DND-41 (cell line): ENCODE results near the gene COBL.

Experiments used
- CTCF ChIP-seq: IDR thresholded peaks from 2 replicates; pipeline ENCODE4 v1.5.1; 2012; ENCODE audit warnings: borderline replicate concordance, low read length, moderate library complexity, mild to moderate bottlenecking; ENCODE audit not compliant: poor library complexity, severe bottlenecking; ENCODE audit errors: extremely low read depth
- EZH2 ChIP-seq: IDR thresholded peaks from 3 replicates; pipeline ENCODE4 v1.6.1; 2012; ENCODE audit warnings: borderline replicate concordance, low read depth, mild to moderate bottlenecking, moderate library complexity, low read length, inconsistent platforms; ENCODE audit not compliant: severe bottlenecking

DNA sequence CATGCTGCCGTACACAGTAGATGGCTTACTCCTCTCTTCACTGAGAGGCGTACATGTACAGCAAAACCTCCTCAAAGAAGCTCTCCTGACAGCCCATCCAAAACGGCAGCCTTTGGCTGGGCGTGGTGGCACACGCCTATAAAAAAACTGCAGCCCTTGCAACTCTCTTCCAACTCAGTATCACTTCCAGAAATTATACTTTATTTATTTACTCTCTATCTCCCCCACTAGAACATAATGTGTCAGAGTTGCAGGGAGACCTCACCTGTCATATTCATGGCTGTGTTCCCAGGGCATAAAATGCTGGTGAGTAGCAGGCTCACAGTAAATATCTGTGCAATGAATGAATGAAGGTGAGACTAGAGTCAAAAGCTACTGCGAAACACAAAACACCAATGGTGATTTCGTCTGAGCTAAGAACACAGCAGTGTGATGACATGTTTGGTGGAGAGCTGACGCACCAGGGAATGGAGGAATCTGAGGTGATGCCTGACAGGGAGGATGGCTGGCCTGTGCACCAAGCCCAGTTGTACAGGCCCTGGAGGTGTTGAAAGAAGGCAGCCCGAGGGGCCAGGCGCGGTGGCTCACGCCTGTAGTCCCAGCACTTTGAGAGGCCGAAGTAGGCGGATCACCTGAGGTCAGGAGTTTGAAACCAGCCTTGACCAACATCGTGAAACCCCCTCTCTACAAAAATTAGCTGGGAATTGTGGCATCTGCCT lies 55.3 kb downstream of the COBL start:
- TF ChIP-seq EZH2 (no peak), CTCF (no peak)
